H1 (cell line): ENCODE data around the gene NCR2. TPM values are rescaled to one million over a fixed set of nuclear protein-coding genes. Genes with fewer than 3 reads are reported as not detected.

Experiments
- CTCF ChIA-PET: fragments of 300-600 bp; sonication (Branson Sonifier 250); formaldehyde crosslinking; loops from one replicate; lab custom pipeline; 2021; ENCODE audit not compliant: partially characterized antibody; lab: Charles Lee
- POLR2A ChIA-PET: fragments of 300-600 bp; sonication (Branson Sonifier 250); formaldehyde crosslinking; loops from one replicate; lab custom pipeline; 2021; ENCODE audit warnings: inconsistent platforms; ENCODE audit not compliant: partially characterized antibody; lab: Charles Lee
- DNase-seq, 2 experiments: peaks; one replicate each; pipeline versions ENCODE4 v3.0.0 to v3.0.0-alpha.2; 2010 to 2022; ENCODE audit warnings: low spot score in 2 of 2, low read depth in 1 of 2, mixed read lengths in 1 of 2
- FAIRE-seq: peaks from 2 replicates; lab custom pipeline; 2011; peaks lifted over from hg19 to GRCh38; lab: Jason Lieb, UNC
- H2AFZ ChIP-seq: 2 replicates; pipeline ENCODE4 v1.8.1; 2012; ENCODE audit warnings: low read length, inconsistent platforms
- H2AK5ac ChIP-seq: 2 replicates; pipeline ENCODE4 v1.6.1; 2013; ENCODE audit warnings: low read depth, low read length
- H2BK120ac ChIP-seq: replicated peaks from 2 replicates; pipeline ENCODE3; 2013; ENCODE audit warnings: low read depth, low read length, inconsistent platforms
- H2BK12ac ChIP-seq: 2 replicates; pipeline ENCODE4 v1.6.1; 2013; ENCODE audit warnings: low read depth, low read length
- H2BK15ac ChIP-seq: 2 replicates; pipeline ENCODE4 v1.6.1; 2013; ENCODE audit warnings: low read length
- H2BK20ac ChIP-seq: 2 replicates; pipeline ENCODE4 v1.6.1; 2013; ENCODE audit warnings: low read length
- H2BK5ac ChIP-seq: 2 replicates; pipeline ENCODE4 v1.6.1; 2013; ENCODE audit warnings: low read depth, low read length
- H3K14ac ChIP-seq: 2 replicates; pipeline ENCODE4 v1.6.1; 2013; ENCODE audit warnings: inconsistent platforms; ENCODE audit not compliant: insufficient read length
- H3K18ac ChIP-seq: 2 replicates; pipeline ENCODE4 v1.6.1; 2013; ENCODE audit warnings: low read length; ENCODE audit errors: extremely low read depth
- H3K23ac ChIP-seq: 2 replicates; pipeline ENCODE4 v1.6.1; 2013; ENCODE audit warnings: inconsistent platforms; ENCODE audit not compliant: insufficient read length
- H3K23me2 ChIP-seq: 2 replicates; pipeline ENCODE4 v1.6.1; 2013; ENCODE audit warnings: low read depth, low read length
- H3K27ac ChIP-seq: 2 replicates; pipeline ENCODE4 v1.6.1; 2011; ENCODE audit warnings: low read depth, low read length, inconsistent platforms
- H3K27me3 ChIP-seq, 4 experiments: replicated peaks in 1 of 4; 1 replicate in 1 of 4; 2 replicates in 3 of 4; pipeline versions ENCODE4 v1.6.1 to v1.8.1; 2011 to 2013; ENCODE audit warnings: low read length in 3 of 4, mild to moderate bottlenecking in 3 of 4, inconsistent platforms in 2 of 4, mixed read lengths in 2 of 4, moderate library complexity in 1 of 4; ENCODE audit not compliant: control insufficient read depth in 3 of 4, insufficient read depth in 3 of 4; ENCODE audit errors: extremely low read depth in 1 of 4
- H3K36me3 ChIP-seq, 4 experiments: 2 replicates each; pipeline versions ENCODE4 v1.6.1 to v1.8.1; 2011 to 2013; ENCODE audit warnings: mild to moderate bottlenecking in 4 of 4, low read length in 3 of 4, moderate library complexity in 2 of 4, control low read depth in 1 of 4, inconsistent platforms in 1 of 4; ENCODE audit not compliant: insufficient read depth in 4 of 4, control insufficient read depth in 2 of 4
- H3K4ac ChIP-seq: replicated peaks from 2 replicates; pipeline ENCODE3; 2013; ENCODE audit warnings: low read length, low read depth, mixed read lengths, inconsistent platforms; ENCODE audit not compliant: insufficient read length
- H3K4me1 ChIP-seq, 4 experiments: replicated peaks in 1 of 4; 1 replicate in 1 of 4; 2 replicates in 3 of 4; pipeline versions ENCODE4 v1.6.1 to v1.8.1; 2011 to 2013; ENCODE audit warnings: low read length in 3 of 4, inconsistent platforms in 2 of 4, mixed read lengths in 1 of 4; ENCODE audit not compliant: insufficient read depth in 4 of 4, control insufficient read depth in 3 of 4
- H3K4me2 ChIP-seq, 2 experiments: 2 replicates each; pipeline versions ENCODE4 v1.6.1 to v1.8.1; 2011 to 2013; ENCODE audit warnings: low read depth in 2 of 2, low read length in 2 of 2, control low read depth in 1 of 2, inconsistent platforms in 1 of 2, mild to moderate bottlenecking in 1 of 2; ENCODE audit not compliant: insufficient read depth in 1 of 2
- H3K4me3 ChIP-seq, 4 experiments: fragments of 200-600, 300-600 bp in 1 of 4; sonication (generic), shearing (Covaris generic), sonication (Bioruptor Twin) in 1 of 4; 2 replicates each; pipeline versions ENCODE4 v1.5.1 to v1.8.1; 2011 to 2016; ENCODE audit warnings: low read length in 4 of 4, low read depth in 3 of 4, control low read depth in 2 of 4, inconsistent platforms in 2 of 4, mild to moderate bottlenecking in 2 of 4, mixed read lengths in 1 of 4, moderate library complexity in 1 of 4; ENCODE audit not compliant: insufficient read depth in 2 of 4; ENCODE audit errors: extremely low read depth in 1 of 4
- H3K56ac ChIP-seq: replicated peaks from 2 replicates; pipeline ENCODE3; 2013; ENCODE audit warnings: low read depth, mild to moderate bottlenecking, mixed read lengths, low read length, inconsistent platforms; ENCODE audit not compliant: insufficient read length
- H3K79me1 ChIP-seq: 2 replicates; pipeline ENCODE4 v1.6.1; 2013; ENCODE audit warnings: low read depth, low read length, control low read depth
- H3K79me2 ChIP-seq, 2 experiments: 2 replicates each; pipeline versions ENCODE4 v1.6.1 to v1.8.1; 2012 to 2013; ENCODE audit warnings: low read length in 2 of 2, mild to moderate bottlenecking in 2 of 2, inconsistent platforms in 1 of 2; ENCODE audit not compliant: insufficient read depth in 2 of 2, control insufficient read depth in 1 of 2
- H3K9ac ChIP-seq, 4 experiments: replicated peaks in 1 of 4; 1 replicate in 1 of 4; 2 replicates in 3 of 4; pipeline versions ENCODE4 v1.6.1 to v1.8.1; 2011 to 2013; ENCODE audit warnings: low read depth in 3 of 4, low read length in 3 of 4, control low read depth in 2 of 4, mild to moderate bottlenecking in 2 of 4, moderate library complexity in 2 of 4, inconsistent platforms in 1 of 4; ENCODE audit errors: extremely low read depth in 1 of 4
- H3K9me3 ChIP-seq, 2 experiments: 2 replicates each; pipeline versions ENCODE4 v1.6.1 to v1.8.1; 2012 to 2013; ENCODE audit warnings: mild to moderate bottlenecking in 2 of 2, moderate library complexity in 2 of 2, control low read depth in 1 of 2, inconsistent platforms in 1 of 2, low read depth in 1 of 2, low read length in 1 of 2, mixed read lengths in 1 of 2; ENCODE audit not compliant: insufficient read depth in 2 of 2
- H4K20me1 ChIP-seq, 2 experiments: replicated peaks in 1 of 2; 2 replicates each; pipeline versions ENCODE3 to v1.8.1; 2011 to 2013; ENCODE audit warnings: inconsistent platforms in 2 of 2, low read length in 2 of 2, mild to moderate bottlenecking in 1 of 2; ENCODE audit not compliant: insufficient read depth in 2 of 2, control insufficient read depth in 1 of 2
- H4K5ac ChIP-seq: 2 replicates; pipeline ENCODE4 v1.6.1; 2013; ENCODE audit warnings: low read length, low read depth, mixed read lengths, inconsistent platforms; ENCODE audit not compliant: insufficient read length
- H4K8ac ChIP-seq: 2 replicates; pipeline ENCODE4 v1.8.0; 2013; ENCODE audit warnings: mild to moderate bottlenecking, moderate library complexity, low read length, inconsistent platforms; ENCODE audit not compliant: insufficient read depth; ENCODE audit errors: extremely low read depth
- H4K91ac ChIP-seq: replicated peaks from 2 replicates; pipeline ENCODE3; 2013; ENCODE audit warnings: low read length, mixed read lengths, inconsistent platforms; ENCODE audit not compliant: insufficient read length
- BACH1 ChIP-seq: IDR thresholded peaks from 2 replicates; pipeline ENCODE4 v1.6.1; 2012; ENCODE audit warnings: low read length, improper control_type of control experiment
- FOSL1 ChIP-seq: IDR thresholded peaks from 2 replicates; pipeline ENCODE4 v1.6.1; 2011; ENCODE audit warnings: mild to moderate bottlenecking, low read depth, low read length, moderate library complexity; ENCODE audit not compliant: insufficient read depth
- HDAC2 ChIP-seq, 2 experiments: fragments of 300-600 bp in 1 of 2; sonication (generic) in 1 of 2; IDR thresholded peaks; 2 replicates each; pipeline ENCODE4 v1.6.1; 2011 to 2012; ENCODE audit warnings: low read depth in 2 of 2, low read length in 2 of 2, mild to moderate bottlenecking in 2 of 2, moderate library complexity in 2 of 2, borderline replicate concordance in 1 of 2, inconsistent platforms in 1 of 2
- NRF1 ChIP-seq: IDR thresholded peaks from 2 replicates; pipeline ENCODE4 v1.6.1; 2011; ENCODE audit warnings: mild to moderate bottlenecking, low read depth, low read length, improper control_type of control experiment
- SP4 ChIP-seq: IDR thresholded peaks from 2 replicates; pipeline ENCODE4 v1.6.1; 2012; ENCODE audit warnings: low read length, inconsistent platforms
- WGBS, 2 experiments: shearing (Covaris generic) in 1 of 2; methylation state at CpG; one replicate each; pipeline versions ENCODE4 v1.1.6 to v1.1.7; 2013 to 2015; ENCODE audit warnings: low lambda C conversion rate in 2 of 2, mixed read lengths in 2 of 2, inconsistent platforms in 1 of 2, low coverage in 1 of 2, missing lambda C conversion rate in 1 of 2; ENCODE audit not compliant: insufficient replicate concordance in 2 of 2, insufficient coverage in 1 of 2, insufficient read length in 1 of 2; ENCODE audit errors: extremely low coverage in 1 of 2, missing lambda C conversion rate in 1 of 2; 5-methylcytosine and 5-hydroxymethylcytosine counted together
- polyA plus RNA-seq, 7 experiments: library from polyadenylated mRNA; depleted of rRNA in 3 of 7; stranded (reverse) in 5 of 7; unstranded in 2 of 7; fragments of >200 nt in 5 of 7; fragments of 200-250 nt in 2 of 7; gene quantifications; 1 replicate in 5 of 7; 2 replicates in 1 of 7; 4 replicates in 1 of 7; pipeline versions ENCODE4 v1.2.1 to v1.2.3, GENCODE V29; 2011 to 2013; ENCODE audit warnings: missing spikeins in 2 of 7, mixed read lengths in 2 of 7
- total RNA-seq: library from RNA; stranded (reverse); fragmentation: NEBNext Ultra II Directional; extraction: Animal tissue kit (Norgen Biotek cat#: 25700); gene quantifications from 2 replicates; pipeline ENCODE4 v1.2.1, GENCODE V29; 2021

NCR2 gene
- total and polyA plus RNA-seq, 2 of the 8 experiments (the other 6 are each of a cell fraction or from before 2014, with no cell fraction given) = not detected

GRCh38 chr6:41326092-41326491, 9.3 kb upstream of the NCR2 start:
- H2BK20ac ChIP-seq = no peak overlapping the region
- no peak overlapping the region for H2BK5ac ChIP-seq
- H3K36me3 ChIP-seq = no peaks in the 10 kb centered on the region
- no peaks in the 10 kb centered on the region for H3K4me1 ChIP-seq
- H3K14ac ChIP-seq = no peak overlapping the region
- H3K56ac ChIP-seq = no peak overlapping the region
- H2BK12ac ChIP-seq = no peak overlapping the region
- ChIA-PET CTCF (interaction anchor here (1.0 to 1.2 kb wide), 2 partner anchors 134 to 135 kb away, joined by 3 read pairs; no protein-coding TSS in a partner anchor), POLR2A (no interaction called here)
- H3K27ac ChIP-seq = no peak overlapping the region
- H4K20me1 ChIP-seq = no peaks in the 10 kb centered on the region
- 0 out of 2 replicates have a peak overlapping the region, but pooled peaks have one; percentile 20 for H2AFZ ChIP-seq
- H3K79me2 ChIP-seq = no peaks in the 10 kb centered on the region
- H3K27me3 ChIP-seq = no peaks in the 10 kb centered on the region; a peak in 1 of 7 replicates
- no peak overlapping the region for H2AK5ac ChIP-seq
- DNase-seq (no peak), FAIRE-seq (no peak)
- TF ChIP-seq NRF1 (no peak), SP4 (no peak), FOSL1 (no peak), BACH1 (no peak), HDAC2 (IDR thresholded peaks at IDR 0.05; ENCODE audit: borderline replicate concordance in 1 of 2, low read depth in 2 of 2, low read length in 2 of 2) (no peak)
- 81% methylated on average over 9 of the region's 9 CpGs; no CpG with 5 or more reads in 1 of the 2 experiments for WGBS, 2 experiments
- no peak overlapping the region for H4K8ac ChIP-seq
- no peaks in the 10 kb centered on the region for H3K79me1 ChIP-seq
- no peak overlapping the region for H4K91ac ChIP-seq
- H2BK15ac ChIP-seq = no peak overlapping the region
- no peak overlapping the region for H3K4me2 ChIP-seq
- no peak overlapping the region for H3K18ac ChIP-seq
- no peaks in the 10 kb centered on the region for H3K23me2 ChIP-seq
- no peak overlapping the region for H2BK120ac ChIP-seq
- H4K5ac ChIP-seq = no peak overlapping the region
- no peak overlapping the region for H3K9ac ChIP-seq
- H3K4me3 ChIP-seq = no peak overlapping the region
- H3K23ac ChIP-seq = no peak overlapping the region
- H3K4ac ChIP-seq = no peak overlapping the region
- no peaks in the 10 kb centered on the region for H3K9me3 ChIP-seq
